Vagina (tissue), 2 donors: ENCODE data around the gene PTPRE. TPM values are rescaled to one million over a fixed set of nuclear protein-coding genes. Genes with fewer than 3 reads are reported as not detected.

Source experiments
- DNase-seq, 2 donors: peaks; one replicate each; pipeline ENCODE4 v3.0.0-alpha.2; 2017; ENCODE audit errors: extremely low spot score in 2 of 2
- H3K27ac ChIP-seq: fragments of 200-600 bp; sonication (generic); one replicate; pipeline ENCODE4 v1.5.1; 2019
- H3K27me3 ChIP-seq: fragments of 200-600 bp; sonication (generic); one replicate; pipeline ENCODE4 v1.5.1; 2019
- H3K36me3 ChIP-seq, 2 donors: fragments of 200-600 bp; sonication (generic); one replicate each; pipeline ENCODE4 v1.5.1; 2017 to 2019
- H3K4me1 ChIP-seq: fragments of 200-600 bp; sonication (generic); one replicate; pipeline ENCODE4 v1.5.1; 2019
- H3K4me3 ChIP-seq, 2 donors: fragments of 200-600 bp; sonication (generic); 1 replicate in 1 of 2; 2 replicates in 1 of 2; pipeline ENCODE4 v1.5.1; 2016 to 2019
- H3K9me3 ChIP-seq: fragments of 200-600 bp; sonication (generic); one replicate; pipeline ENCODE4 v1.5.1; 2019
- POLR2A ChIP-seq, 2 donors: fragments of 450-650 bp; IDR thresholded peaks; one replicate each; pipeline ENCODE4 v1.6.1; 2017; ENCODE audit warnings: antibody characterized with exemption in 2 of 2, mild to moderate bottlenecking in 2 of 2, moderate library complexity in 2 of 2
- POLR2AphosphoS5 ChIP-seq, 2 donors: sonication (generic); formaldehyde crosslinking; IDR thresholded peaks; one replicate each; pipeline ENCODE4 v1.9.0; 2017; ENCODE audit warnings: antibody characterized with exemption in 2 of 2, mild to moderate bottlenecking in 2 of 2, low read depth in 1 of 2; ENCODE audit not compliant: insufficient read depth in 1 of 2
- intact Hi-C: fragments of 100-400 bp; cut with DNase I; formaldehyde crosslinking; loops from one replicate; pipeline ENCODE4 v1.15.1; 2023
- total RNA-seq: library from RNA; depleted of rRNA; stranded (reverse); fragments of >200 nt; gene quantifications from one replicate; pipeline ENCODE4 v1.2.3, GENCODE V29; 2016
- TF ChIP-seq, protein P1 (sequence below), 3 experiments: fragments of 450-650 bp in 2 of 3; fragments of 200-600 bp in 1 of 3; sonication (generic) in 1 of 3; IDR thresholded peaks; one replicate each; pipeline ENCODE4 v1.5.1; 2017 to 2019; ENCODE audit warnings: antibody characterized with exemption in 3 of 3, mild to moderate bottlenecking in 2 of 3, moderate library complexity in 2 of 3

PTPRE gene
- total RNA-seq, 1 donor from 2014 or later = 77.6 TPM

GRCh38 chr10:128067691-128068397 lies 160.9 kb downstream of the PTPRE start:
- intact Hi-C loops = no loop called here
- Histone ChIP-seq H3K36me3 (peaks cover 0 to 3% of the 10 kb centered on the region in 2 donors), H3K27me3 (no peaks in the 10 kb centered on the region), H3K4me3 (no peak overlapping the region), H3K9me3 (no peaks in the 10 kb centered on the region), H3K4me1 (peaks cover 26% of the 10 kb centered on the region), H3K27ac (no peak overlapping the region)
- DNase-seq = no peak
- no peak for TF ChIP-seq POLR2A (IDR thresholded peaks at IDR 0.05)
- no peak for TF ChIP-seq POLR2AphosphoS5 (IDR thresholded peaks at IDR 0.05; ENCODE audit: insufficient read depth in 1 of 2, low read depth in 1 of 2)
- TF ChIP-seq, protein P1, sequence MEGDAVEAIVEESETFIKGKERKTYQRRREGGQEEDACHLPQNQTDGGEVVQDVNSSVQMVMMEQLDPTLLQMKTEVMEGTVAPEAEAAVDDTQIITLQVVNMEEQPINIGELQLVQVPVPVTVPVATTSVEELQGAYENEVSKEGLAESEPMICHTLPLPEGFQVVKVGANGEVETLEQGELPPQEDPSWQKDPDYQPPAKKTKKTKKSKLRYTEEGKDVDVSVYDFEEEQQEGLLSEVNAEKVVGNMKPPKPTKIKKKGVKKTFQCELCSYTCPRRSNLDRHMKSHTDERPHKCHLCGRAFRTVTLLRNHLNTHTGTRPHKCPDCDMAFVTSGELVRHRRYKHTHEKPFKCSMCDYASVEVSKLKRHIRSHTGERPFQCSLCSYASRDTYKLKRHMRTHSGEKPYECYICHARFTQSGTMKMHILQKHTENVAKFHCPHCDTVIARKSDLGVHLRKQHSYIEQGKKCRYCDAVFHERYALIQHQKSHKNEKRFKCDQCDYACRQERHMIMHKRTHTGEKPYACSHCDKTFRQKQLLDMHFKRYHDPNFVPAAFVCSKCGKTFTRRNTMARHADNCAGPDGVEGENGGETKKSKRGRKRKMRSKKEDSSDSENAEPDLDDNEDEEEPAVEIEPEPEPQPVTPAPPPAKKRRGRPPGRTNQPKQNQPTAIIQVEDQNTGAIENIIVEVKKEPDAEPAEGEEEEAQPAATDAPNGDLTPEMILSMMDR (IDR thresholded peaks at IDR 0.05) = no peak

DNA sequence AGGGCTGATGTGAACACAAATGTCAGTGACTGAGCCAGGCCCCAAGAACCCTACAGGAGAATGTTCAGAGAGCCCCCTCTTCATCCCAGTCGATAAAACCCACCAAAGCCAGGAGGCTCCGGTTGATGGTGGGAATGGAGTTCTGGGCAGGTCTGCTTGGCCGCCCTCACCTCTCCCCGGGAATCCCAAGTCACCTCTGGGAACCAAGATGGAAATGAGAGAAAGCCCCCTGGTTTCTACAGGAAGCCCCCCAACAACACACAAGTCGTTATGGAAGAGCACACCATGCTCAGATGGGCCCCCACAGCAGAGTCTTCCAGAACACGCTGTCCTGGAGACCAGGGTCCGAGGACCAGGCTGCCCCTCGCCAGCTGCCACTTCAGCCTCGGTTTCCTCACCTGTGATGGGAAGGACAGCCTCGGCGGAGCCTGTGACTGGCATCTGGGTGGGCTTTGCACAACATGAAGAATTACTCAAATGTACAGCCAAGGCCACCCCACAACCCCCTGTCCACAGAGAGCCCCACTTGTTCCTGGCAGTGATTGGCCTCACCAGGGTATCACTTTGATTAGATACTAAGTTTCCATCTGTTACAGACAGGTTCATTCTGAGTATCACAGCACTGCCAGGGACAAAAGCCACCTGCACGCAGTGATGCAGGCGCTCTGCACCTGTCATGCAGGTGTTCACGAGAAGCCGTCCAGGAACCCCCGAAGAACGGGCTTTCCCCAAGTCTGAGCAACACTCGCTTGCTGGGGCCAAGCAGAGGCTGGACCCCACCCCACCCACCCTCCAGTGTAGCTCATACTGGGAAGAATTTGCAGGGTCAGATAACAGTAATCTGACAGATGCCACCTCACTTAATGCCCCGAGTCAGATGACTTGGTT lies 161.7 kb downstream of the PTPRE start:
- Histone ChIP-seq H3K4me1 (peaks cover 22% of the 10 kb centered on the region), H3K36me3 (peaks cover 0 to 3% of the 10 kb centered on the region in 2 donors), H3K4me3 (no peak overlapping the region), H3K9me3 (no peaks in the 10 kb centered on the region), H3K27me3 (no peaks in the 10 kb centered on the region), H3K27ac (no peak overlapping the region)
- intact Hi-C loops = no loop called here
- TF ChIP-seq POLR2AphosphoS5 (IDR thresholded peaks at IDR 0.05; ENCODE audit: insufficient read depth in 1 of 2, low read depth in 1 of 2) = no peak
- TF ChIP-seq, protein P1 (IDR thresholded peaks at IDR 0.05) = no peak
- no peak for DNase-seq

GRCh38 chr10:128069351-128070051 lies 162.6 kb downstream of the PTPRE start:
- intact Hi-C loops = no loop called here
- Histone ChIP-seq H3K4me3 (no peak overlapping the region), H3K9me3 (no peaks in the 10 kb centered on the region), H3K27ac (no peak overlapping the region), H3K4me1 (peaks cover 14% of the 10 kb centered on the region), H3K36me3 (peaks cover 0 to 3% of the 10 kb centered on the region in 2 donors), H3K27me3 (no peaks in the 10 kb centered on the region)
- DNase-seq = no peak
- TF ChIP-seq POLR2A (IDR thresholded peaks at IDR 0.05) (no peak), POLR2AphosphoS5 (IDR thresholded peaks at IDR 0.05; ENCODE audit: insufficient read depth in 1 of 2, low read depth in 1 of 2) (peak in 1 of 2 donors; percentile 15)
- TF ChIP-seq, protein P1 (IDR thresholded peaks at IDR 0.05) = peak; percentile 55 to 87 (median 81)

DNA sequence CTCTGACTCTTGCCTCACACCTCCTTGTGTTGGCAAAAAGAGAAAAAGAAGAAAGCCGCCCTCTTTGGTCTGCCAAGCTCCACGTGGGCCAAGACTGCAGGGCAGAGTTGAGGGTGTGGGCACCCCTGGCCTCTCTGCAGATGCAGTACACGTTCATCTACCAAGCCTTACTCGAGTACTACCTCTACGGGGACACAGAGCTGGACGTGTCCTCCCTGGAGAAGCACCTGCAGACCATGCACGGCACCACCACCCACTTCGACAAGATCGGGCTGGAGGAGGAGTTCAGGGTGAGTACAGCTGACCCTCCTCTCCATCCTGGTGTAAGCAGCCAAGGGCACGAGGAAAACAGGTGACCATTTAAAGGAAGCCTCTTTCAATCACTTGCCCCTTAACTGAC lies 163.3 kb downstream of the PTPRE start:
- H3K27ac ChIP-seq = no peak overlapping the region
- no peak for DNase-seq
- no peaks in the 10 kb centered on the region for H3K27me3 ChIP-seq
- H3K9me3 ChIP-seq = no peaks in the 10 kb centered on the region
- no peak overlapping the region for H3K4me3 ChIP-seq
- TF ChIP-seq POLR2A (IDR thresholded peaks at IDR 0.05) = no peak
- peaks cover 0 to 3% of the 10 kb centered on the region in 2 donors for H3K36me3 ChIP-seq
- H3K4me1 ChIP-seq = peaks cover 7% of the 10 kb centered on the region
- intact Hi-C loops = no loop called here

GRCh38 chr10:128070721-128071416 lies 164.0 kb downstream of the PTPRE start:
- H3K9me3 ChIP-seq = no peaks in the 10 kb centered on the region
- H3K4me3 ChIP-seq = no peak overlapping the region
- H3K27me3 ChIP-seq = no peaks in the 10 kb centered on the region
- no peak for TF ChIP-seq POLR2A (IDR thresholded peaks at IDR 0.05)
- TF ChIP-seq, protein P1 (IDR thresholded peaks at IDR 0.05) = no peak
- no peak for TF ChIP-seq POLR2AphosphoS5 (IDR thresholded peaks at IDR 0.05; ENCODE audit: insufficient read depth in 1 of 2, low read depth in 1 of 2)
- no peaks in the 10 kb centered on the region for H3K4me1 ChIP-seq
- peaks cover 0 to 3% of the 10 kb centered on the region in 2 donors for H3K36me3 ChIP-seq
- DNase-seq = no peak
- intact Hi-C loops = no loop called here
- no peak overlapping the region for H3K27ac ChIP-seq
